Measurements from ENCODE around the gene KANK2. TPM values are rescaled to one million over a fixed set of nuclear protein-coding genes. Genes with fewer than 3 reads are reported as not detected.
"Not testable (repeated sequence)": the region's sequence is repeated elsewhere in the genome, so short reads cannot be mapped to it uniquely, and the experiment has no call there.

KANK2 gene
- total and polyA plus RNA-seq, 12 donors, result 23.7 to 395 (median 133) TPM

GRCh38 chr19:11140896-11141295 is 56.4 kb downstream of the KANK2 start:
- no peaks in the 10 kb centered on the region for H3K9me3 ChIP-seq (replicated peaks in 1 of 3)
- WGBS, 4 donors, result 87 to 95% (median 89%) methylated on average over 9 of the region's 9 CpGs
- DNase-seq, result no peak
- TF ChIP-seq, protein P1, sequence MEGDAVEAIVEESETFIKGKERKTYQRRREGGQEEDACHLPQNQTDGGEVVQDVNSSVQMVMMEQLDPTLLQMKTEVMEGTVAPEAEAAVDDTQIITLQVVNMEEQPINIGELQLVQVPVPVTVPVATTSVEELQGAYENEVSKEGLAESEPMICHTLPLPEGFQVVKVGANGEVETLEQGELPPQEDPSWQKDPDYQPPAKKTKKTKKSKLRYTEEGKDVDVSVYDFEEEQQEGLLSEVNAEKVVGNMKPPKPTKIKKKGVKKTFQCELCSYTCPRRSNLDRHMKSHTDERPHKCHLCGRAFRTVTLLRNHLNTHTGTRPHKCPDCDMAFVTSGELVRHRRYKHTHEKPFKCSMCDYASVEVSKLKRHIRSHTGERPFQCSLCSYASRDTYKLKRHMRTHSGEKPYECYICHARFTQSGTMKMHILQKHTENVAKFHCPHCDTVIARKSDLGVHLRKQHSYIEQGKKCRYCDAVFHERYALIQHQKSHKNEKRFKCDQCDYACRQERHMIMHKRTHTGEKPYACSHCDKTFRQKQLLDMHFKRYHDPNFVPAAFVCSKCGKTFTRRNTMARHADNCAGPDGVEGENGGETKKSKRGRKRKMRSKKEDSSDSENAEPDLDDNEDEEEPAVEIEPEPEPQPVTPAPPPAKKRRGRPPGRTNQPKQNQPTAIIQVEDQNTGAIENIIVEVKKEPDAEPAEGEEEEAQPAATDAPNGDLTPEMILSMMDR (IDR thresholded peaks at IDR 0.05), result no peak
- no peak for TF ChIP-seq POLR2A (IDR thresholded peaks at IDR 0.05)
- peaks cover 48 to 50% of the 10 kb centered on the region in 2 donors for H3K4me1 ChIP-seq (replicated peaks in 1 of 2)
- intact Hi-C loops (cut with DNase I), result no loop called here
- no peak overlapping the region for H3K4me3 ChIP-seq
- no peaks in the 10 kb centered on the region for H3K36me3 ChIP-seq (replicated peaks in 1 of 2)
- peak overlapping the region in 1 of 5 donors; percentile 11 for H3K27ac ChIP-seq
- H3K27me3 ChIP-seq, result no peaks in the 10 kb centered on the region

- Histone ChIP-seq H3K27ac (peak overlapping the region in 4 of 5 donors; percentile 75 to 97 (median 92)), H3K4me1 (replicated peaks in 1 of 2) (peaks cover 48 to 50% of the 10 kb centered on the region in 2 donors)
- DNase-seq; H3K36me3 ChIP-seq (replicated peaks in 1 of 2); H3K4me3 ChIP-seq; intact Hi-C loops (cut with DNase I); H3K27me3 ChIP-seq; H3K9me3 ChIP-seq (replicated peaks in 1 of 3): not testable (repeated sequence)
- WGBS, 4 donors, result 83 to 95% (median 91%) methylated on average over 8 to 10 of the region's 10 CpGs
These were observed 57.3 kb downstream of the KANK2 start for GRCh38 chr19:11140023-11140538.

GRCh38 chr19:11138601-11139300 is 58.6 kb downstream of the KANK2 start:
- Histone ChIP-seq H3K36me3 (replicated peaks in 1 of 2) (no peaks in the 10 kb centered on the region), H3K27me3 (no peaks in the 10 kb centered on the region), H3K4me1 (replicated peaks in 1 of 2) (peaks cover 46 to 50% of the 10 kb centered on the region in 2 donors), H3K4me3 (peak overlapping the region in 1 of 4 donors; percentile 42), H3K9me3 (replicated peaks in 1 of 3) (no peaks in the 10 kb centered on the region), H3K27ac (peak overlapping the region; percentile 49 to 97 (median 91))
- TF ChIP-seq, protein P1 (IDR thresholded peaks at IDR 0.05), result peak in 2 of 6 experiments; percentile 11 to 12
- peak in 1 of 2 donors; percentile 73 for TF ChIP-seq POLR2A (IDR thresholded peaks at IDR 0.05)
- intact Hi-C loops (cut with DNase I), result loop anchor here (2.0 to 5.0 kb wide), 2 partner anchors 64 to 66 kb away; no protein-coding TSS in a partner anchor
- 9 to 24% (median 11%) methylated on average over 6 to 13 of the region's 13 CpGs for WGBS, 4 donors
- DNase-seq, result peak; percentile 76 to 95 (median 91)

DNA sequence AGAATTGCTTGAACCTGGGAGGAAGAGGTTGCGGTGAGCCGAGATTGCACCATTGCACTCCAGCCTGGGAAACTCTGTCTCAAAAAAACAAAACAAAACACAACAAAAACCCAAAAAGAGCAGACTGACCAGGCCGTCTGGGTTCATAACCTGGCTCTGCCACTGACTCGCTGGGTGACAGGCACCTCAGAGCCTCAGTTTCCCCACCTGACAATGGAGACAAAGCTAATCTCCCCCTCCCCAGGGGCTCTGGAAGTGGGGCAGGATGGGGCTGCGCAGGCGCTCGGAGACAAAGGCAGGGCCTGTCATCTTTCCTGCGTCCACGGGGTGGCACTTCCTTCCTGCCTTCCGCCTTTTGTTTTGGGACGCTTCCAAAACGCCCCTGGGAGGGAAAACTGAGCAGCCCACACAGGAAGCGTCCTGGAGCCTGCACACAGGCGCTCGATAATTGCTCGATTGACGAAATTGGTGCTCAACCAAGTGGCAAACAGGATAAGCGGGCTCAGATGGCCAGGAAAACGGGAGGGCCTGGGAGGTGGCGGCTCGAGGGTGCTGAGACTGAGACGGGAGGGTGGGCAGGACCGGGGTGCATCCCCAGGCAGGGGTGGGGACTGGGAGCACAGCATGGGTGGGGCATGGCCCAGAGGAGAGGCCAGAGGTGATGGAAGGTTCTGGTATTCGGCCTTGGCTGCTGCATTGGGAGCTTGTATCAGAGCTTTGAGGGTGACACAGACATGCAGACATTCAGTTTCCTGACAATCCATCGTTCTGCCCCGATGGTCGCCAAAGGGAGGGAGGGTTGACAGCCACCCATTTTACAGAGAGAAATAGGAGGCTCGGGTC is 59.6 kb downstream of the KANK2 start:
- Histone ChIP-seq H3K36me3 (replicated peaks in 1 of 2) (peaks cover 0 to 6% of the 10 kb centered on the region in 2 donors), H3K27ac (peak overlapping the region; percentile 37 to 97 (median 91)), H3K9me3 (replicated peaks in 1 of 3) (no peaks in the 10 kb centered on the region), H3K4me1 (replicated peaks in 1 of 2) (peaks cover 36 to 41% of the 10 kb centered on the region in 2 donors), H3K4me3 (peak overlapping the region in 1 of 4 donors; percentile 42), H3K27me3 (no peaks in the 10 kb centered on the region)
- WGBS, 4 donors, result 2 to 8% (median 2%) methylated on average over 7 to 28 of the region's 28 CpGs
- TF ChIP-seq POLR2A (IDR thresholded peaks at IDR 0.05), result no peak
- TF ChIP-seq, protein P1 (IDR thresholded peaks at IDR 0.05), result peak; percentile 46 to 95 (median 90)
- intact Hi-C loops (cut with DNase I), result loop anchor here (2.0 to 5.0 kb wide), 2 partner anchors 65 to 67 kb away; no protein-coding TSS in a partner anchor
- DNase-seq, result peak; percentile 85 to 95 (median 89)

Data from adrenal gland (tissue), 12 donors.